Activated B cell treated with CpG ODN at 0.5 μM for 24 hours (primary cell): ENCODE results near the gene SLC9C1. TPM values are rescaled to one million over a fixed set of nuclear protein-coding genes. Genes with fewer than 3 reads are reported as not detected.

ENCODE experiments used
- ATAC-seq: fragments of 200-7000 bp; cut with Tn5 transposase; one replicate; pipeline ENCODE4 v1.10.0; 2021; ENCODE audit warnings: low read depth, mild to moderate bottlenecking, moderate library complexity
- CTCF ChIA-PET: fragments of 350-600 bp; sonication (Branson Sonifier 250); formaldehyde crosslinking; loops from one replicate; lab custom pipeline; 2021; ENCODE audit warnings: antibody characterized with exemption; lab: Charles Lee
- POLR2A ChIA-PET: fragments of 350-600 bp; sonication (Branson Sonifier 250); formaldehyde crosslinking; loops from one replicate; lab custom pipeline; 2021; ENCODE audit warnings: antibody characterized with exemption; lab: Charles Lee
- DNase-seq: peaks from one replicate; pipeline ENCODE4 v3.0.0; 2022
- H3K27ac Mint-ChIP-seq: one replicate; pipeline ENCODE4 v1.8.0; 2020; ENCODE audit warnings: mixed read lengths
- H3K27me3 Mint-ChIP-seq: one replicate; pipeline ENCODE4 v1.8.0; 2021; ENCODE audit warnings: mixed read lengths
- H3K36me3 Mint-ChIP-seq: one replicate; pipeline ENCODE4 v1.8.0; 2021; ENCODE audit warnings: low read depth, mixed read lengths
- H3K4me1 Mint-ChIP-seq: one replicate; pipeline ENCODE4 v1.8.0; 2021; ENCODE audit warnings: mixed read lengths
- H3K4me3 Mint-ChIP-seq: one replicate; pipeline ENCODE4 v1.8.0; 2020; ENCODE audit warnings: mild to moderate bottlenecking, mixed read lengths
- H3K9me3 Mint-ChIP-seq: one replicate; pipeline ENCODE4 v1.8.0; 2020; ENCODE audit warnings: mixed read lengths
- CTCF ChIP-seq: fragments of 200-600 bp; IDR thresholded peaks from one replicate; pipeline ENCODE4 v1.8.0; 2022; ENCODE audit warnings: antibody characterized with exemption, mild to moderate bottlenecking
- intact Hi-C: fragments of 100-400 bp; cut with micrococcal nuclease; formaldehyde crosslinking; loops from one replicate; pipeline ENCODE4 v1.15.1; 2024
- total RNA-seq: library from RNA; stranded (reverse); gene quantifications from 2 replicates; pipeline ENCODE4 v1.2.3, GENCODE V29; 2022

Gene SLC9C1
- total RNA-seq, 1 donor from 2014 or later = 0.58 TPM

GRCh38 chr3:112132975-112133448 lies 161.0 kb downstream of the SLC9C1 start, which contains the start of gene GCSAM:
GCSAM (minus strand) TSS chr3:112133248; CDS start chr3:112133120, 128 bp downstream.
- peak within 1 kb of the TSS; percentile 96 for H3K27ac Mint-ChIP-seq

GRCh38 chr3:112132554-112132953 lies 161.5 kb downstream of the SLC9C1 start:
- no peak for TF ChIP-seq CTCF
- ATAC-seq = no peak
- CTCF ChIA-PET = interaction anchor here (0.7 to 1.9 kb wide), 8 partner anchors 9 to 398 kb away, joined by 3 to 9 read pairs (median 4); no protein-coding TSS in a partner anchor

More at GRCh38 chr3:112132975-112133448, 161.0 kb downstream of the SLC9C1 start, which contains the start of gene GCSAM:
- Mint-ChIP-seq H3K27me3 (no peaks in the 10 kb centered on the region), H3K9me3 (no peaks in the 10 kb centered on the region), H3K4me3 (peak within 1 kb of the TSS; percentile 91), H3K36me3 (peaks cover 4% of the 10 kb centered on the region), H3K4me1 (peaks cover 94% of the 10 kb centered on the region)
- CTCF ChIA-PET = interaction anchor here (0.7 to 1.7 kb wide), 7 partner anchors 10 to 398 kb away, joined by 3 to 9 read pairs (median 3); no protein-coding TSS in a partner anchor
- no peak for TF ChIP-seq CTCF
- ATAC-seq (peak; percentile 80), DNase-seq (peak; percentile 60)
- intact Hi-C loops = loop anchor here (1.0 kb wide), 1 partner anchor 21 kb away; no protein-coding TSS in a partner anchor
- POLR2A ChIA-PET = interaction anchor here (0.7 to 2.6 kb wide), 11 partner anchors 13 to 365 kb away, joined by 3 to 22 read pairs (median 4); no protein-coding TSS in a partner anchor

GRCh38 chr3:112132088-112132487 lies 161.9 kb downstream of the SLC9C1 start:
- ChIA-PET POLR2A (interaction anchor here (0.6 to 2.6 kb wide), 8 partner anchors 12 to 366 kb away, joined by 4 to 22 read pairs (median 6); no protein-coding TSS in a partner anchor), CTCF (interaction anchor here (1.1 to 1.9 kb wide), 3 partner anchors 9 to 21 kb away, joined by 3 to 5 read pairs (median 4); no protein-coding TSS in a partner anchor)
- Mint-ChIP-seq H3K4me3 (peak overlapping the region; percentile 91), H3K9me3 (no peaks in the 10 kb centered on the region), H3K27me3 (no peaks in the 10 kb centered on the region), H3K36me3 (peaks cover 4% of the 10 kb centered on the region), H3K4me1 (peaks cover 94% of the 10 kb centered on the region), H3K27ac (peak overlapping the region; percentile 96)
- ATAC-seq (no peak), DNase-seq (no peak)
- intact Hi-C loops = no loop called here
- TF ChIP-seq CTCF = no peak

More at GRCh38 chr3:112132554-112132953, 161.5 kb downstream of the SLC9C1 start:
- intact Hi-C loops = no loop called here
- Mint-ChIP-seq H3K4me3 (peak overlapping the region; percentile 91), H3K9me3 (no peaks in the 10 kb centered on the region), H3K4me1 (peaks cover 94% of the 10 kb centered on the region), H3K36me3 (peaks cover 4% of the 10 kb centered on the region), H3K27ac (peak overlapping the region; percentile 96), H3K27me3 (no peaks in the 10 kb centered on the region)
- POLR2A ChIA-PET = interaction anchor here (0.7 to 2.6 kb wide), 9 partner anchors 12 to 366 kb away, joined by 3 to 22 read pairs (median 6); no protein-coding TSS in a partner anchor
- DNase-seq = no peak

- ATAC-seq = no peak
- CTCF ChIA-PET = interaction anchor here (1.0 to 1.9 kb wide), 4 partner anchors 13 to 389 kb away, joined by 3 to 5 read pairs (median 3); no protein-coding TSS in a partner anchor
- no peak for TF ChIP-seq CTCF
- Mint-ChIP-seq H3K4me1 (peaks cover 94% of the 10 kb centered on the region), H3K27me3 (no peaks in the 10 kb centered on the region), H3K27ac (peak overlapping the region; percentile 70), H3K9me3 (no peaks in the 10 kb centered on the region), H3K4me3 (peak overlapping the region; percentile 55), H3K36me3 (peaks cover 14% of the 10 kb centered on the region)
- intact Hi-C loops = no loop called here
- no peak for DNase-seq
- POLR2A ChIA-PET = interaction anchor here (1.1 to 1.7 kb wide), 3 partner anchors 11 to 16 kb away, joined by 5 to 6 read pairs (median 6); no protein-coding TSS in a partner anchor
Observed at GRCh38 chr3:112131111-112131510, 162.9 kb downstream of the SLC9C1 start.

GRCh38 chr3:112130638-112130993 lies 163.4 kb downstream of the SLC9C1 start:
- peaks cover 94% of the 10 kb centered on the region for H3K4me1 Mint-ChIP-seq
- peaks cover 18% of the 10 kb centered on the region for H3K36me3 Mint-ChIP-seq
- TF ChIP-seq CTCF = no peak
- DNase-seq (no peak), ATAC-seq (no peak)
- no peaks in the 10 kb centered on the region for H3K9me3 Mint-ChIP-seq
- CTCF ChIA-PET = interaction anchor here (1.0 to 1.9 kb wide), 4 partner anchors 13 to 389 kb away, joined by 3 to 5 read pairs (median 3); no protein-coding TSS in a partner anchor
- peak overlapping the region; percentile 82 for H3K27ac Mint-ChIP-seq
- peak overlapping the region; percentile 29 for H3K4me3 Mint-ChIP-seq
- POLR2A ChIA-PET = interaction anchor here (1.3 to 3.9 kb wide), 3 partner anchors 11 to 15 kb away, joined by 5 to 27 read pairs (median 6); no protein-coding TSS in a partner anchor
- intact Hi-C loops = no loop called here
- no peaks in the 10 kb centered on the region for H3K27me3 Mint-ChIP-seq
